IMR-90 (cell line): Measurements from ENCODE around the gene TMEM163. TPM values are rescaled to one million over a fixed set of nuclear protein-coding genes. Genes with fewer than 3 reads are reported as not detected.

Experiments
- ATAC-seq: fragments of 200-7000 bp; cut with Tn5 transposase; 2 replicates; pipeline ENCODE4 v1.9.1; 2020; ENCODE audit warnings: low read depth, mild to moderate bottlenecking, moderate library complexity
- BruUV-seq: library from RNA; stranded (reverse); fragments of 400-500 nt; replicated peaks from 2 replicates; lab custom pipeline; 2021; lab: Mats Ljungman, UMichigan
- CTCF ChIA-PET: fragments of 300-600 bp; formaldehyde crosslinking; extraction: SDS; loops from one replicate; lab custom pipeline; 2021; ENCODE audit warnings: antibody characterized with exemption; lab: Yijun Ruan, JAX
- POLR2A ChIA-PET: fragments of 300-600 bp; sonication (Branson Sonifier 250); formaldehyde crosslinking; loops from one replicate; lab custom pipeline; 2022; ENCODE audit warnings: antibody characterized with exemption; ENCODE audit not compliant: unreplicated experiment; lab: Charles Lee
- DNase-seq: peaks from one replicate; pipeline ENCODE4 v3.0.0; 2013
- H2AFZ ChIP-seq: replicated peaks from 2 replicates; pipeline ENCODE3; 2013; ENCODE audit warnings: low read length, mild to moderate bottlenecking; ENCODE audit not compliant: poor library complexity
- H2AK5ac ChIP-seq: 2 replicates; pipeline ENCODE4 v1.6.1; 2013; ENCODE audit warnings: low read depth, low read length, inconsistent platforms
- H2AK9ac ChIP-seq: replicated peaks from 2 replicates; pipeline ENCODE3; 2013; ENCODE audit warnings: mild to moderate bottlenecking, low read depth, low read length, moderate library complexity; ENCODE audit not compliant: poor library complexity
- H2BK120ac ChIP-seq: 2 replicates; pipeline ENCODE4 v1.6.1; 2013; ENCODE audit warnings: low read depth, low read length, inconsistent platforms
- H2BK15ac ChIP-seq: 3 replicates; pipeline ENCODE4 v1.6.1; 2013; ENCODE audit warnings: low read depth, low read length, inconsistent platforms
- H2BK20ac ChIP-seq: 2 replicates; pipeline ENCODE4 v1.6.1; 2013; ENCODE audit warnings: low read depth, mild to moderate bottlenecking, inconsistent platforms, low read length, moderate library complexity
- H2BK5ac ChIP-seq: 2 replicates; pipeline ENCODE4 v1.6.1; 2013; ENCODE audit warnings: mild to moderate bottlenecking, low read depth, low read length, inconsistent platforms; ENCODE audit not compliant: poor library complexity, severe bottlenecking
- H3K14ac ChIP-seq: replicated peaks from 2 replicates; pipeline ENCODE4 v1.6.1; 2013; ENCODE audit warnings: low read depth, low read length, inconsistent platforms
- H3K18ac ChIP-seq: 2 replicates; pipeline ENCODE4 v1.6.1; 2013; ENCODE audit warnings: low read depth, low read length, control low read depth
- H3K23ac ChIP-seq: 2 replicates; pipeline ENCODE4 v1.6.1; 2013; ENCODE audit warnings: low read depth, low read length, inconsistent platforms
- H3K27ac ChIP-seq: 2 replicates; pipeline ENCODE4 v1.5.1; 2013; ENCODE audit warnings: mild to moderate bottlenecking, control low read depth, low read length; ENCODE audit not compliant: insufficient read depth
- H3K27me3 ChIP-seq: 2 replicates; pipeline ENCODE4 v1.6.1; 2013; ENCODE audit warnings: low read length; ENCODE audit not compliant: control insufficient read depth, insufficient read depth
- H3K36me3 ChIP-seq: 2 replicates; pipeline ENCODE4 v1.6.1; 2013; ENCODE audit warnings: low read length, mixed read lengths; ENCODE audit not compliant: control insufficient read depth, insufficient read depth
- H3K4ac ChIP-seq: 2 replicates; pipeline ENCODE4 v1.6.1; 2013; ENCODE audit warnings: low read depth, low read length, inconsistent platforms
- H3K4me1 ChIP-seq: 2 replicates; pipeline ENCODE4 v1.6.1; 2013; ENCODE audit warnings: low read length, mixed read lengths; ENCODE audit not compliant: control insufficient read depth, insufficient read depth
- H3K4me2 ChIP-seq: 2 replicates; pipeline ENCODE4 v1.6.1; 2013; ENCODE audit warnings: low read depth, mild to moderate bottlenecking, control low read depth, low read length, moderate library complexity
- H3K4me3 ChIP-seq: 2 replicates; pipeline ENCODE4 v1.5.1; 2013; ENCODE audit warnings: low read depth, mild to moderate bottlenecking, control low read depth, low read length, moderate library complexity; ENCODE audit not compliant: insufficient read depth
- H3K56ac ChIP-seq: 2 replicates; pipeline ENCODE4 v1.6.1; 2013; ENCODE audit warnings: low read length, inconsistent platforms; ENCODE audit not compliant: insufficient read depth; ENCODE audit errors: extremely low read depth
- H3K79me1 ChIP-seq, 2 experiments: 2 replicates each; pipeline ENCODE4 v1.6.1; 2013; ENCODE audit warnings: low read length in 2 of 2, inconsistent platforms in 1 of 2, low read depth in 1 of 2
- H3K9ac ChIP-seq: 2 replicates; pipeline ENCODE4 v1.6.1; 2013; ENCODE audit warnings: low read depth, low read length, control low read depth
- H3K9me1 ChIP-seq: 2 replicates; pipeline ENCODE4 v1.6.1; 2013; ENCODE audit warnings: low read length, inconsistent platforms; ENCODE audit not compliant: insufficient read depth
- H3K9me3 ChIP-seq: 2 replicates; pipeline ENCODE4 v1.6.1; 2013; ENCODE audit warnings: low read length; ENCODE audit not compliant: control insufficient read depth, insufficient read depth
- H4K20me1 ChIP-seq: 2 replicates; pipeline ENCODE4 v1.6.1; 2013; ENCODE audit warnings: low read length, inconsistent platforms; ENCODE audit not compliant: insufficient read depth
- H4K5ac ChIP-seq: 2 replicates; pipeline ENCODE4 v1.6.1; 2013; ENCODE audit warnings: mild to moderate bottlenecking, low read depth, low read length, control low read depth
- H4K8ac ChIP-seq, 2 experiments: 2 replicates each; pipeline ENCODE4 v1.6.1; 2013; ENCODE audit warnings: low read depth in 2 of 2, low read length in 2 of 2, control low read depth in 1 of 2, inconsistent platforms in 1 of 2
- H4K91ac ChIP-seq: 2 replicates; pipeline ENCODE4 v1.6.1; 2013; ENCODE audit warnings: low read depth, low read length, inconsistent platforms; ENCODE audit not compliant: insufficient read depth
- BHLHE40 ChIP-seq: fragments of 150-350 bp; IDR thresholded peaks from 2 replicates; pipeline ENCODE4 v1.6.1; 2016; ENCODE audit warnings: mild to moderate bottlenecking, low read depth, low read length
- CEBPB ChIP-seq: IDR thresholded peaks from 2 replicates; pipeline ENCODE4 v1.6.1; 2012; ENCODE audit warnings: low read depth, low read length, improper control_type of control experiment
- FOS ChIP-seq: fragments of 150-350 bp; IDR thresholded peaks from 2 replicates; pipeline ENCODE4 v1.6.1; 2016; ENCODE audit warnings: low read depth, low read length
- MAFK ChIP-seq: IDR thresholded peaks from 2 replicates; pipeline ENCODE4 v1.6.1; 2012; ENCODE audit warnings: low read depth, low read length, improper control_type of control experiment
- MAZ ChIP-seq: IDR thresholded peaks from 2 replicates; pipeline ENCODE4 v1.6.1; 2012; ENCODE audit warnings: low read depth, mild to moderate bottlenecking, low read length, improper control_type of control experiment, moderate library complexity, borderline replicate concordance
- NFE2L2 ChIP-seq: fragments of 150-350 bp; IDR thresholded peaks from 2 replicates; pipeline ENCODE4 v1.6.1; 2016; ENCODE audit warnings: low read depth, mild to moderate bottlenecking, low read length
- RCOR1 ChIP-seq: IDR thresholded peaks from 2 replicates; pipeline ENCODE4 v1.6.1; 2012; ENCODE audit warnings: mild to moderate bottlenecking, low read length, improper control_type of control experiment; ENCODE audit not compliant: insufficient replicate concordance
- SMC3 ChIP-seq: fragments of 150-350 bp; IDR thresholded peaks from 2 replicates; pipeline ENCODE4 v1.6.1; 2016; ENCODE audit warnings: low read depth, mild to moderate bottlenecking, antibody characterized with exemption, low read length, moderate library complexity
- WGBS, 2 experiments: methylation state at CpG; one replicate each; pipeline versions ENCODE4 v1.1.5 to v1.1.7; 2013; ENCODE audit warnings: missing lambda C conversion rate in 2 of 2; ENCODE audit not compliant: insufficient read length in 1 of 2; ENCODE audit errors: extremely low coverage in 2 of 2; 5-methylcytosine and 5-hydroxymethylcytosine counted together
- dilution Hi-C: fragments of 300-500 bp; cut with HindIII; formaldehyde crosslinking; loops from one replicate; pipeline ENCODE4 v1.14.3; 2018; ENCODE audit warnings: low sequenced_read_pairs; ENCODE audit not compliant: unreplicated experiment
- in situ Hi-C: fragments of 300-500 bp; cut with MboI; formaldehyde crosslinking; loops from 3 replicates; pipeline ENCODE4 v1.14.3; 2019; ENCODE audit warnings: low sequenced_read_pairs, inconsistent platforms, mixed read lengths
- intact Hi-C: fragments of 100-400 bp; cut with micrococcal nuclease; formaldehyde crosslinking; loops from 2 replicates; pipeline ENCODE4 v1.10.0; 2022
- polyA plus RNA-seq, 3 experiments: library from polyadenylated mRNA; depleted of rRNA; stranded (reverse); fragments of >200 nt; gene quantifications; 2 replicates each; pipeline ENCODE4 v1.2.3, GENCODE V29; 2012; ENCODE audit warnings: low replicate concordance in 1 of 3
- total RNA-seq: library from RNA; depleted of rRNA; stranded (reverse); fragments of >200 nt; gene quantifications from 2 replicates; pipeline ENCODE4 v1.2.3, GENCODE V29; 2012
- TF ChIP-seq, protein P1 (sequence below): fragments of 150-350 bp; IDR thresholded peaks from 2 replicates; pipeline ENCODE4 v1.6.1; 2017; ENCODE audit warnings: mild to moderate bottlenecking, antibody characterized with exemption, low read length, low read depth
- TF ChIP-seq, protein P2 (sequence below): conservative IDR thresholded peaks from 2 replicates; pipeline ENCODE4 v1.5.1; 2012; ENCODE audit warnings: mild to moderate bottlenecking, low read depth, low read length, improper control_type of control experiment

TMEM163 gene
- total and polyA plus RNA-seq, 2 of the 4 experiments (the other 2 are of a cell fraction), result not detected

DNA sequence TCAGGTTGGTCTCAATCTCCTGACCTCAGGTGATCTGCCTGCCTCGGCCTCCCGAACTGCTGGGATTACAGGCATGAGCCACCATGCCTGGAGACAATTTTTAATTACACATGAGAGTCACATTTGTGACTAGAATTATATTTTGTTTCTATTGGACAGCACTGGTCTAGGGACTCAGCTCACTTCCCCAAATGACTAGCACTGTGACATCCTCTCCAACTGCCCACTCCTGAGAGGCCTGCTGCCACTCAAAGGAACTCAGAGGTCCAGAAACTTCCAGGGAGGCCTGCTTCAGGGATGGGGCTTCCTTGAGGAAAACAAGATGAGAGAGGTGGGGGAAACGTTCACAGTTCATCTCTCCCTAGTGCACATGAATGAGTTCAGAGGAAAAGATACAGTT, 29.5 kb downstream of the TMEM163 start:
- ChIA-PET CTCF (no interaction called here), POLR2A (no interaction called here)
- no peak overlapping the region for H2BK120ac ChIP-seq
- no peak overlapping the region for H4K91ac ChIP-seq
- in situ Hi-C loops, result no loop called here
- dilution Hi-C loops, result no loop called here
- no peak overlapping the region for H3K4ac ChIP-seq
- DNase-seq, result no peak
- no peak overlapping the region for H3K18ac ChIP-seq
- no peak overlapping the region for H4K5ac ChIP-seq
- H3K23ac ChIP-seq, result no peak overlapping the region
- no peaks in the 10 kb centered on the region for H3K27me3 ChIP-seq
- no TSS peak for BruUV-seq
- no peak for TF ChIP-seq BHLHE40
- TF ChIP-seq NFE2L2, result no peak
- TF ChIP-seq, protein P1, sequence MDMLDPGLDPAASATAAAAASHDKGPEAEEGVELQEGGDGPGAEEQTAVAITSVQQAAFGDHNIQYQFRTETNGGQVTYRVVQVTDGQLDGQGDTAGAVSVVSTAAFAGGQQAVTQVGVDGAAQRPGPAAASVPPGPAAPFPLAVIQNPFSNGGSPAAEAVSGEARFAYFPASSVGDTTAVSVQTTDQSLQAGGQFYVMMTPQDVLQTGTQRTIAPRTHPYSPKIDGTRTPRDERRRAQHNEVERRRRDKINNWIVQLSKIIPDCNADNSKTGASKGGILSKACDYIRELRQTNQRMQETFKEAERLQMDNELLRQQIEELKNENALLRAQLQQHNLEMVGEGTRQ, result no peak
- no peak for TF ChIP-seq RCOR1
- TF ChIP-seq, protein P2, sequence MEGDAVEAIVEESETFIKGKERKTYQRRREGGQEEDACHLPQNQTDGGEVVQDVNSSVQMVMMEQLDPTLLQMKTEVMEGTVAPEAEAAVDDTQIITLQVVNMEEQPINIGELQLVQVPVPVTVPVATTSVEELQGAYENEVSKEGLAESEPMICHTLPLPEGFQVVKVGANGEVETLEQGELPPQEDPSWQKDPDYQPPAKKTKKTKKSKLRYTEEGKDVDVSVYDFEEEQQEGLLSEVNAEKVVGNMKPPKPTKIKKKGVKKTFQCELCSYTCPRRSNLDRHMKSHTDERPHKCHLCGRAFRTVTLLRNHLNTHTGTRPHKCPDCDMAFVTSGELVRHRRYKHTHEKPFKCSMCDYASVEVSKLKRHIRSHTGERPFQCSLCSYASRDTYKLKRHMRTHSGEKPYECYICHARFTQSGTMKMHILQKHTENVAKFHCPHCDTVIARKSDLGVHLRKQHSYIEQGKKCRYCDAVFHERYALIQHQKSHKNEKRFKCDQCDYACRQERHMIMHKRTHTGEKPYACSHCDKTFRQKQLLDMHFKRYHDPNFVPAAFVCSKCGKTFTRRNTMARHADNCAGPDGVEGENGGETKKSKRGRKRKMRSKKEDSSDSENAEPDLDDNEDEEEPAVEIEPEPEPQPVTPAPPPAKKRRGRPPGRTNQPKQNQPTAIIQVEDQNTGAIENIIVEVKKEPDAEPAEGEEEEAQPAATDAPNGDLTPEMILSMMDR, result no peak
- TF ChIP-seq FOS, result no peak
- no peak for TF ChIP-seq MAZ
- TF ChIP-seq SMC3, result no peak
- TF ChIP-seq CEBPB, result no peak
- TF ChIP-seq MAFK, result no peak
- H2AFZ ChIP-seq, result no peak overlapping the region
- no peak overlapping the region for H3K56ac ChIP-seq
- no peaks in the 10 kb centered on the region for H3K79me1 ChIP-seq
- no peaks in the 10 kb centered on the region; the same call in 1 of the 2 replicates for H3K9me1 ChIP-seq
- H2BK15ac ChIP-seq, result no peak overlapping the region
- no peak overlapping the region for H3K4me2 ChIP-seq
- intact Hi-C loops, result no loop called here
- ATAC-seq, result no peak
- no CpG with 5 or more reads among the region's 3 CpGs for WGBS, 2 experiments
- no peaks in the 10 kb centered on the region for H3K4me1 ChIP-seq
- H4K20me1 ChIP-seq, result no peaks in the 10 kb centered on the region
- H2BK20ac ChIP-seq, result no peak overlapping the region
- no peak overlapping the region for H3K9ac ChIP-seq
- H2AK9ac ChIP-seq, result no peak overlapping the region
- H4K8ac ChIP-seq, result no peak overlapping the region
- no peaks in the 10 kb centered on the region for H3K9me3 ChIP-seq
- no peak overlapping the region for H2AK5ac ChIP-seq
- no peak overlapping the region for H3K14ac ChIP-seq
- H3K27ac ChIP-seq, result no peak overlapping the region
- H3K4me3 ChIP-seq, result no peak overlapping the region
- H2BK5ac ChIP-seq, result no peak overlapping the region
- H3K36me3 ChIP-seq, result no peaks in the 10 kb centered on the region
